GM10248 (cell line): Measurements from ENCODE around the gene DICER1.

Source experiments
- CTCF ChIA-PET: fragments of 300-600 bp; sonication (Branson Sonifier 250); formaldehyde crosslinking; extraction: SDS; loops from one replicate; lab custom pipeline; 2021; ENCODE audit warnings: antibody characterized with exemption; lab: Yijun Ruan, JAX
- POLR2A ChIA-PET: fragments of 350-650 bp; sonication (Branson Sonifier 250); formaldehyde crosslinking; extraction: SDS; loops from one replicate; lab custom pipeline; 2020; ENCODE audit warnings: antibody characterized with exemption; lab: Yijun Ruan, JAX
- DNase-seq: peaks from one replicate; pipeline ENCODE4 v3.0.0; 2012; ENCODE audit errors: extremely low spot score
- TF ChIP-seq, protein P1 (sequence below): IDR thresholded peaks from 2 replicates; pipeline ENCODE4 v1.5.1; 2012; ENCODE audit warnings: mild to moderate bottlenecking, low read depth; ENCODE audit errors: extremely low read depth, missing control alignments, control extremely low read depth

DICER1 gene

DNA sequence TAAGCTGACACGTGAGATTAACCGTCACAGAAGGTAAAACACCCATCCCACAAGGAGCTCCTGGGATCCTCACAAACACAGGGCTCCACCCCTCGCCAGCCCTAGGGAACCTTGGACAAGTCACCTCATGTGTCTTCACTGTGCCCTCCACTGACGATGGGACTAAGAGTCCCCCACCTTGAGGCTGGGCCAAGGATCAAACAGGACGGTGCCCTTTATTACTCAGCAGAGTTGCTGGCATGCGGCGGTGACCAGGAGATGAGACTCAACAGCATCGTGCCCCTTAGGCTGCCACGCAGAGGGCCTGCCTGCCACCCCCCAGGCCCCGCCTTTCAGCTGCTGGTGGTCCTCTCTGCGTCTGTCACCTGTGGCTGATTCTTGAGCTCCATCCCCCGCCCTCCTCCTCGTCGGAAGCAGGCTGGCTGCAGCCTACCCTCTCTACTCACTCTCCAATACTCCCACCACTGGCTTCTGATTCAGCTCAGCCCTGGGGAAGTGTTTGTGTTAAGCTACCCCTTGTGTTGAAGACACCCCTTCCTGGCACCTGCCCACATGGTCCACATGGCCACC lies 105.2 kb downstream of the DICER1 start:
- ChIA-PET POLR2A (no interaction called here), CTCF (interaction anchor here (1.6 kb wide), 1 partner anchor 11 kb away, joined by 4 read pairs; no protein-coding TSS in a partner anchor)
- TF ChIP-seq, protein P1, sequence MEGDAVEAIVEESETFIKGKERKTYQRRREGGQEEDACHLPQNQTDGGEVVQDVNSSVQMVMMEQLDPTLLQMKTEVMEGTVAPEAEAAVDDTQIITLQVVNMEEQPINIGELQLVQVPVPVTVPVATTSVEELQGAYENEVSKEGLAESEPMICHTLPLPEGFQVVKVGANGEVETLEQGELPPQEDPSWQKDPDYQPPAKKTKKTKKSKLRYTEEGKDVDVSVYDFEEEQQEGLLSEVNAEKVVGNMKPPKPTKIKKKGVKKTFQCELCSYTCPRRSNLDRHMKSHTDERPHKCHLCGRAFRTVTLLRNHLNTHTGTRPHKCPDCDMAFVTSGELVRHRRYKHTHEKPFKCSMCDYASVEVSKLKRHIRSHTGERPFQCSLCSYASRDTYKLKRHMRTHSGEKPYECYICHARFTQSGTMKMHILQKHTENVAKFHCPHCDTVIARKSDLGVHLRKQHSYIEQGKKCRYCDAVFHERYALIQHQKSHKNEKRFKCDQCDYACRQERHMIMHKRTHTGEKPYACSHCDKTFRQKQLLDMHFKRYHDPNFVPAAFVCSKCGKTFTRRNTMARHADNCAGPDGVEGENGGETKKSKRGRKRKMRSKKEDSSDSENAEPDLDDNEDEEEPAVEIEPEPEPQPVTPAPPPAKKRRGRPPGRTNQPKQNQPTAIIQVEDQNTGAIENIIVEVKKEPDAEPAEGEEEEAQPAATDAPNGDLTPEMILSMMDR = no peak
- no peak for DNase-seq

DNA sequence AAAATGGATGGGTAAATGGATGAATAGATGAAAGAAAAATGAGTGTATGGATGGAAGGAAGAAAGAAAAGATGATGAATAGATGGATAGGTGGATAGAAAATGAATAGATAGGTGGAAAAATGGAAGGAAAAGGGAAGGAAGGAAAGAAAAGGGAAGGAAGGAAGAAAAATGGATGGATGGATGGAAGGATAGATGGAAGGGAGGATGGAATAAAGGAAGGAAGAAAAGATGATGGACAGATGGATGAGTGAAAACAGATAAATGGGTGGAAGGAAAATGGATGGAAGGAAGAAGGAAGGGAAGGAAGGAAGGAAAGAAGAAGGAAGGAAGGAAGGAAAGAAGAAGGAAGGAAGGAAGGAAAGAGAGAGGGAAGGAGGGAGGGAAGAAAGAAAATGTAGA lies 107.4 kb downstream of the DICER1 start:
- DNase-seq = no peak
- ChIA-PET POLR2A (no interaction called here), CTCF (interaction anchor here (1.2 kb wide), 1 partner anchor 9 kb away, joined by 3 read pairs; no protein-coding TSS in a partner anchor)
- TF ChIP-seq, protein P1 = no peak

DNA sequence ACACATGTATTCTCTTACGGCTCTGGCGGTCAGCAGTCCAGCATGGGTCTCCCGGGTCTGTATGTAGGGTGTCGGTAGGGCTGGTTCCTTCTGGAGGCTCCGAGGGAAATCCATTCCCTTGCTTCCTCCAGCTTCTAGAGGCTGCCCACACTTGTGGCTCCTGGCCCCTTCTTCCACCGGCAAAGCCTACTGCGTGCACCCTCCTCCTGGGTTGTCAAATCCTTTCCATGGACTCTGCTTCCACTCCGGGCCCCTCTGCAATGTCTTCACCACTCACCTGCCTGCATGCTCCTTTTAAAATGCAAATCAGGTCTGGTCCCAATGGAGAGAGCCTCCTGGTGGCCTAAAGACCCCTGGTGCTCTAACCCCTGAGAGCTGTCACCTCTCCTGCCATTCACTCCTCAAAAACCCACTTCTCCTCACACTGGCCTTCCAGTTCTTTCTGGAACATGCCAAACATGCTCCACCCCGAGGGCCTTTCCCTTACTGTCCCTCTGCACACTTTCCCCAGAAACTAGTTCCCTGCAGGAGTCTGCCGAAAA lies 108.5 kb downstream of the DICER1 start:
- CTCF ChIA-PET = interaction anchor here (1.2 kb wide), 1 partner anchor 8 kb away, joined by 3 read pairs; no protein-coding TSS in a partner anchor
- no peak for DNase-seq
- TF ChIP-seq, protein P1 = no peak
- POLR2A ChIA-PET = no interaction called here

DNA sequence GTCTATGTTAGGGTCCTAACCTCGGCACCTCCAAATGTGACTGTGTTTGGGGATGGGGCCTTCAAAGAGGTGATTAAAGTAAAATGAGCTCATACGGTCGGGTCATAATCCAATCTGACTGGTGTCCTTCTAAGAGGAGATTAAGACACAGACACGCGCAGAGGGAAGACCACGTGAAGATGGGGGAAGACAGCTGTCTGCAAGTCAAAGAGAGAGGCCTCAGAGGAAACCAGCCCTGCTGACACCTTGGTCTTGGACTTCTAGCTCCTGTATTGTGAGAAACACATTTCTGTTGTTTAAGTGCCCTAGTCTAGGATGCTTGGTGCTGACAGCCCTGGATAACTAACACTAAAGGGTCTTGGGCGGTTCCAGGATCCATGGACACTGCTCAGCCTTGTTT lies 109.6 kb downstream of the DICER1 start:
- CTCF ChIA-PET = interaction anchor here (0.8 kb wide), 1 partner anchor 12 kb away, joined by 3 read pairs; no protein-coding TSS in a partner anchor
- POLR2A ChIA-PET = no interaction called here
- DNase-seq = no peak
- TF ChIP-seq, protein P1 = no peak

DNA sequence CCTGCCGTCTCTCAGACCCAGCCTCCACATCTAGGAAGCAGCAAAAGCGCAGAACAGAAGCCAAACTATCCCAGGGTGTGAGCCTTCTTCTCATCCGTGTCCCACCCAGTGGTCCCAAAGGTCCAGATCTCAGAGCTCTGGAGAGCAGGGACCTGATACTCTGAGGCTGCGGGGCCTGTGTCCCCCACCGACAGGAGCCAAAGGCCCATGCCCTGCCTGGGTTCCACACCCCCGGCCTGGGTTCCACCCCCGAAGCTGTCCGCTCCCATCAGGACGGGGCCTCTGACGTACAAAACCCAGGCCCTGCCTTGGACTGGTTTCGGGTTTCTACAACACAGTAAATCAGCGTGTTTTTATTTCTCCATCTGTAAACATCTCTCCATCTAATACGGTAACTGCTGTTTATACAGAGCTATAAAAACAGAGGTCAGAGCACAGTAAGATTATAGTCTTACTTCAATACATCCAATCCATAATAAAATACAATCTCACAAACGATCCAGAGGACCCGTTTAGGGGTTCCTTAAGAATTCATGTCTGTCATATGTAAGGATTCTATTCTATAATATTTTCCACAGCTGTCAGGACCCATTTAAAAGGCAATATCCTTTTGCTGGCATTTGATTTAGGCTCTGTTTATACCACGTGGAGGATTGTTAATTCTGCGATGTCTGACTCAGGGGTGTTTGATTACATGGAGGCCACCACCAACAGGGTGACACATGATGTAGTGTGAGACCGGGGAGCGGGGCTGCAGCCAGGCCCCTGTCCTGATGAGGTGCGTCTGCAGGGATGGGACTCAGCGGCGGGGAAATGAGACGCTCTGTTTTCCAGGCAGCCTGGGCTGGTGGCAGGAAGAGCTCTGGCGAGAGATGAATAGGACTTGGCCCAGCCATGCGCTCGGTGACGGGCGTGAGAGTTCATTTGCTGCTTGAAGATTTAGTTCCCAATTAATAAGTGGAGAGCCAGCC lies 110.3 kb downstream of the DICER1 start:
- TF ChIP-seq, protein P1 = no peak
- ChIA-PET CTCF (interaction anchor here (0.8 kb wide), 1 partner anchor 12 kb away, joined by 3 read pairs; no protein-coding TSS in a partner anchor), POLR2A (no interaction called here)
- no peak for DNase-seq

DNA sequence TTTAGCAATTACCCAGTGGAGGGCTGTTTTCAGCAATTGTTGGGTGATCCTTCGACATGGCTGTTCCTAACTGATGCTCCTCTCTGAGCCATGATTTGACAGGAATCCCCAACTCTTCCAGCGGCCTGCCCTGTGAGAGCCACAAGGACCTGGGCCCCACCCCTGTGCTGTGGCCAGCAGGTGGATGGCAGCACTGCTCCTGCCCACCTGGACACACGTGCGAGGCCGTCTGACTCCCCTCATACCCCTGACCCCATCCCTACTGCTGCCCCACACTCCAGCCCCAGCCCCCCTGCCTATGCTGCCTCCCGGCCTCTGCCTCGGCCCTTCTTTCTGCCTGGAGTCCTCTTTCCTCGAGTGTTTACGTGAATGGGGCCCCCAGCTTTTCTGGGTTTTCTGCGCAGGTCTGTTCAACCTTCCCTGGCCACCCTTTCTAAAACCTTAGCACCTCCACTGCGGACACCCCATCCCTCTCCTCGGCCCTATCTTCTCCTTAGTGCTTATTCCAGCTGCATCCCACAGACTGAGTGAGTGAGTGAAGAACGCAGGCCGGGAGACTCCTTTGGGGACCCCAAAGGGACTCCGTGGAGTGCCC lies 111.4 kb downstream of the DICER1 start:
- CTCF ChIA-PET = no interaction called here

More for the DNA sequence above, 111.4 kb downstream of the DICER1 start:
- TF ChIP-seq, protein P1 = no peak
- no peak for DNase-seq
- POLR2A ChIA-PET = no interaction called here
